Common myeloid progenitor, CD34-positive (primary cell): ENCODE measurements around the gene IRS1.

Experiments used
- CTCF ChIA-PET: fragments of 350-600 bp; sonication (Branson Sonifier 250); formaldehyde crosslinking; loops from one replicate; lab custom pipeline; 2021; ENCODE audit warnings: antibody characterized with exemption; lab: Charles Lee
- POLR2A ChIA-PET: fragments of 350-600 bp; sonication (Branson Sonifier 250); formaldehyde crosslinking; loops from one replicate; lab custom pipeline; 2021; ENCODE audit warnings: antibody characterized with exemption; lab: Charles Lee
- DNase-seq, 3 donors: peaks; one replicate each; pipeline versions ENCODE4 v3.0.0 to v3.0.0-alpha.2; 2013
- H3K27ac ChIP-seq, 2 experiments: 1 replicate in 1 of 2; 2 replicates in 1 of 2; pipeline ENCODE4 v1.7.0; 2013; ENCODE audit warnings: inconsistent platforms in 2 of 2, low read length in 2 of 2, mild to moderate bottlenecking in 2 of 2, low read depth in 1 of 2, moderate library complexity in 1 of 2; ENCODE audit not compliant: severe bottlenecking in 2 of 2, insufficient read depth in 1 of 2, poor library complexity in 1 of 2
- H3K27me3 ChIP-seq, 5 experiments: replicated peaks in 2 of 5; 1 replicate in 3 of 5; 2 replicates in 2 of 5; pipeline versions ENCODE4 v1.6.1 to v1.7.0; 2013; ENCODE audit warnings: low read length in 4 of 5, mild to moderate bottlenecking in 2 of 5, moderate library complexity in 2 of 5, inconsistent platforms in 1 of 5; ENCODE audit not compliant: insufficient read depth in 5 of 5, control insufficient read depth in 4 of 5
- H3K36me3 ChIP-seq, 4 experiments: 1 replicate in 2 of 4; 2 replicates in 2 of 4; pipeline versions ENCODE4 v1.6.1 to v1.7.0; 2013; ENCODE audit warnings: low read length in 3 of 4, control low read depth in 1 of 4, mild to moderate bottlenecking in 1 of 4; ENCODE audit not compliant: control insufficient read depth in 4 of 4, insufficient read depth in 4 of 4
- H3K4me1 ChIP-seq, 4 experiments: 1 replicate in 3 of 4; 2 replicates in 1 of 4; pipeline versions ENCODE4 v1.6.1 to v1.7.1; 2013; ENCODE audit warnings: low read length in 3 of 4, mild to moderate bottlenecking in 3 of 4, control low read depth in 1 of 4, inconsistent platforms in 1 of 4, moderate library complexity in 1 of 4; ENCODE audit not compliant: control insufficient read depth in 4 of 4, insufficient read depth in 4 of 4; ENCODE audit errors: control extremely low read depth in 1 of 4
- H3K4me3 ChIP-seq, 7 experiments: 1 replicate in 4 of 7; 2 replicates in 3 of 7; pipeline versions ENCODE4 v1.5.1 to v1.7.0; 2013; ENCODE audit warnings: mild to moderate bottlenecking in 7 of 7, low read length in 6 of 7, moderate library complexity in 6 of 7, inconsistent platforms in 2 of 7, low read depth in 2 of 7, control low read depth in 1 of 7; ENCODE audit not compliant: insufficient read depth in 4 of 7, control insufficient read depth in 1 of 7; ENCODE audit errors: extremely low read depth in 1 of 7
- H3K9me3 ChIP-seq, 5 experiments: 1 replicate in 4 of 5; 2 replicates in 1 of 5; pipeline versions ENCODE4 v1.6.1 to v1.7.1; 2013; ENCODE audit warnings: low read length in 4 of 5, mild to moderate bottlenecking in 2 of 5, inconsistent platforms in 1 of 5, low read depth in 1 of 5, moderate library complexity in 1 of 5; ENCODE audit not compliant: control insufficient read depth in 4 of 5, insufficient read depth in 2 of 5; ENCODE audit errors: control extremely low read depth in 1 of 5
- WGBS: methylation state at CpG from one replicate; pipeline ENCODE4 v1.1.5; 2013; ENCODE audit not compliant: insufficient coverage; 5-methylcytosine and 5-hydroxymethylcytosine counted together

The IRS1 gene

GRCh38 chr2:226721541-226721940 is 78.1 kb downstream of the IRS1 start:
- H3K27me3 ChIP-seq, result peaks cover 0 to 45% (median 18%) of the 10 kb centered on the region in 5 experiments

GRCh38 chr2:226720948-226721347 is 78.7 kb downstream of the IRS1 start:
- no peaks in the 10 kb centered on the region for H3K36me3 ChIP-seq
- no peaks in the 10 kb centered on the region for H3K4me1 ChIP-seq
- no peak for DNase-seq
- WGBS, result 78% methylated on average over 4 of the region's 5 CpGs
- H3K27me3 ChIP-seq, result peaks cover 0 to 39% (median 16%) of the 10 kb centered on the region in 5 experiments
- ChIA-PET POLR2A (no interaction called here), CTCF (no interaction called here)
- H3K4me3 ChIP-seq, result no peak overlapping the region
- H3K27ac ChIP-seq, result no peak overlapping the region
- no peaks in the 10 kb centered on the region for H3K9me3 ChIP-seq

More at GRCh38 chr2:226721541-226721940, 78.1 kb downstream of the IRS1 start:
- ChIA-PET POLR2A (no interaction called here), CTCF (no interaction called here)
- 72% methylated on average over 4 of the region's 5 CpGs for WGBS
- no peaks in the 10 kb centered on the region for H3K9me3 ChIP-seq
- H3K4me3 ChIP-seq, result no peak overlapping the region
- no peaks in the 10 kb centered on the region for H3K36me3 ChIP-seq
- DNase-seq, result no peak
- no peaks in the 10 kb centered on the region for H3K4me1 ChIP-seq
- H3K27ac ChIP-seq, result no peak overlapping the region

- WGBS, result 100% methylated on average over 1 of the region's 1 CpG
These were observed 81.9 kb downstream of the IRS1 start for GRCh38 chr2:226717719-226718118.

GRCh38 chr2:226716126-226716525 is 83.5 kb downstream of the IRS1 start:
- H3K27ac ChIP-seq, result no peak overlapping the region
- POLR2A ChIA-PET, result no interaction called here
- no peak overlapping the region for H3K4me3 ChIP-seq
- no peaks in the 10 kb centered on the region for H3K9me3 ChIP-seq
- H3K4me1 ChIP-seq, result no peaks in the 10 kb centered on the region
- no peaks in the 10 kb centered on the region for H3K36me3 ChIP-seq
- H3K27me3 ChIP-seq, result peaks cover 0 to 28% (median 4%) of the 10 kb centered on the region in 5 experiments
- no peak for DNase-seq
- CTCF ChIA-PET, result no interaction called here

More at GRCh38 chr2:226717719-226718118, 81.9 kb downstream of the IRS1 start:
- ChIA-PET POLR2A (no interaction called here), CTCF (no interaction called here)
- Histone ChIP-seq H3K27ac (no peak overlapping the region), H3K27me3 (peaks cover 0 to 30% (median 4%) of the 10 kb centered on the region in 5 experiments), H3K36me3 (no peaks in the 10 kb centered on the region), H3K4me3 (no peak overlapping the region), H3K9me3 (no peaks in the 10 kb centered on the region), H3K4me1 (no peaks in the 10 kb centered on the region)
- no peak for DNase-seq

- POLR2A ChIA-PET, result no interaction called here
These were observed 84.2 kb downstream of the IRS1 start for GRCh38 chr2:226715347-226715990.

GRCh38 chr2:226712941-226713340 is 86.7 kb downstream of the IRS1 start:
- H3K27ac ChIP-seq, result no peak overlapping the region
- peaks cover 0 to 28% (median 2%) of the 10 kb centered on the region in 5 experiments for H3K27me3 ChIP-seq
- no peaks in the 10 kb centered on the region for H3K4me1 ChIP-seq
- no peak for DNase-seq
- H3K4me3 ChIP-seq, result no peak overlapping the region
- no CpG with 5 or more reads among the region's 1 CpG for WGBS
- ChIA-PET POLR2A (no interaction called here), CTCF (interaction anchor here (1.2 kb wide), 1 partner anchor 86 kb away, joined by 5 read pairs; no protein-coding TSS in a partner anchor)
- H3K9me3 ChIP-seq, result no peaks in the 10 kb centered on the region
- no peaks in the 10 kb centered on the region for H3K36me3 ChIP-seq

More at GRCh38 chr2:226715347-226715990, 84.2 kb downstream of the IRS1 start:
- WGBS, result no CpG with 5 or more reads among the region's 3 CpGs
- Histone ChIP-seq H3K4me1 (no peaks in the 10 kb centered on the region), H3K27me3 (peaks cover 0 to 28% (median 4%) of the 10 kb centered on the region in 5 experiments), H3K4me3 (no peak overlapping the region), H3K9me3 (no peaks in the 10 kb centered on the region), H3K36me3 (no peaks in the 10 kb centered on the region), H3K27ac (no peak overlapping the region)
- DNase-seq, result no peak
- CTCF ChIA-PET, result no interaction called here

- no peaks in the 10 kb centered on the region for H3K9me3 ChIP-seq
- no peak overlapping the region for H3K4me3 ChIP-seq
- ChIA-PET CTCF (interaction anchor here (1.2 kb wide), 1 partner anchor 87 kb away, joined by 5 read pairs; no protein-coding TSS in a partner anchor), POLR2A (no interaction called here)
- no peaks in the 10 kb centered on the region for H3K4me1 ChIP-seq
- WGBS, result 80% methylated on average over 1 of the region's 2 CpGs
- DNase-seq, result no peak
- H3K36me3 ChIP-seq, result no peaks in the 10 kb centered on the region
- no peak overlapping the region for H3K27ac ChIP-seq
- H3K27me3 ChIP-seq, result peaks cover 0 to 30% (median 2%) of the 10 kb centered on the region in 5 experiments
These were observed 87.9 kb downstream of the IRS1 start for GRCh38 chr2:226711606-226712296.
